ENCODE data around the gene FCSK.

GRCh38 chr16:70522216-70523075, 68.1 kb downstream of the FCSK start:
- TF ChIP-seq, protein P1, sequence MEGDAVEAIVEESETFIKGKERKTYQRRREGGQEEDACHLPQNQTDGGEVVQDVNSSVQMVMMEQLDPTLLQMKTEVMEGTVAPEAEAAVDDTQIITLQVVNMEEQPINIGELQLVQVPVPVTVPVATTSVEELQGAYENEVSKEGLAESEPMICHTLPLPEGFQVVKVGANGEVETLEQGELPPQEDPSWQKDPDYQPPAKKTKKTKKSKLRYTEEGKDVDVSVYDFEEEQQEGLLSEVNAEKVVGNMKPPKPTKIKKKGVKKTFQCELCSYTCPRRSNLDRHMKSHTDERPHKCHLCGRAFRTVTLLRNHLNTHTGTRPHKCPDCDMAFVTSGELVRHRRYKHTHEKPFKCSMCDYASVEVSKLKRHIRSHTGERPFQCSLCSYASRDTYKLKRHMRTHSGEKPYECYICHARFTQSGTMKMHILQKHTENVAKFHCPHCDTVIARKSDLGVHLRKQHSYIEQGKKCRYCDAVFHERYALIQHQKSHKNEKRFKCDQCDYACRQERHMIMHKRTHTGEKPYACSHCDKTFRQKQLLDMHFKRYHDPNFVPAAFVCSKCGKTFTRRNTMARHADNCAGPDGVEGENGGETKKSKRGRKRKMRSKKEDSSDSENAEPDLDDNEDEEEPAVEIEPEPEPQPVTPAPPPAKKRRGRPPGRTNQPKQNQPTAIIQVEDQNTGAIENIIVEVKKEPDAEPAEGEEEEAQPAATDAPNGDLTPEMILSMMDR (IDR thresholded peaks at IDR 0.05), result no peak
- no peak for TF ChIP-seq EP300 (IDR thresholded peaks at IDR 0.05)
